A549 (cell line): ENCODE measurements around the gene SFRP4. TPM values are rescaled to one million over a fixed set of nuclear protein-coding genes. Genes with fewer than 3 reads are reported as not detected.

Experiments
- ATAC-seq, 2 experiments: fragments of 200-7000 bp in 1 of 2; fragments of >200 bp in 1 of 2; cut with Nextera tagmentation in 1 of 2; cut with Tn5 transposase in 1 of 2; 3 replicates each; pipeline versions ENCODE4 v1.8.0 to v1.9.1; 2018 to 2020; ENCODE audit warnings: mild to moderate bottlenecking in 1 of 2, moderate library complexity in 1 of 2
- CTCF ChIA-PET: fragments of 300-600 bp; sonication (Branson Sonifier 250); formaldehyde crosslinking; extraction: SDS; loops from one replicate; lab custom pipeline; 2021; ENCODE audit warnings: antibody characterized with exemption, inconsistent platforms; lab: Yijun Ruan, JAX
- POLR2A ChIA-PET: fragments of 350-600 bp; formaldehyde crosslinking; extraction: SDS; loops from one replicate; lab custom pipeline; 2021; ENCODE audit warnings: antibody characterized with exemption, inconsistent platforms; lab: Yijun Ruan, JAX
- DNase-seq, 2 experiments: peaks; one replicate each; pipeline versions ENCODE4 v3.0.0 to v3.0.0-alpha.2; 2011 to 2016; ENCODE audit warnings: low read depth in 1 of 2, low spot score in 1 of 2
- FAIRE-seq: peaks from 2 replicates; lab custom pipeline; 2011; peaks lifted over from hg19 to GRCh38; lab: Jason Lieb, UNC
- H3K27ac ChIP-seq, 2 experiments: fragments of >200 bp; sonication (Bioruptor Twin); formaldehyde crosslinking; 3 replicates each; pipeline ENCODE4 v1.5.1; 2016 to 2017
- H3K4me1 ChIP-seq: fragments of >200 bp; sonication (Bioruptor Twin); formaldehyde crosslinking; 3 replicates; pipeline ENCODE4 v1.6.1; 2016
- H3K4me2 ChIP-seq: fragments of >200 bp; sonication (Bioruptor Twin); formaldehyde crosslinking; 3 replicates; pipeline ENCODE4 v1.6.1; 2016
- H3K4me3 ChIP-seq: fragments of >200 bp; sonication (Bioruptor Twin); formaldehyde crosslinking; 3 replicates; pipeline ENCODE4 v1.5.1; 2016
- H3K9me3 ChIP-seq: fragments of >200 bp; sonication (Bioruptor Twin); formaldehyde crosslinking; 3 replicates; pipeline ENCODE4 v1.6.1; 2016
- CBX2 ChIP-seq: fragments of 200-600 bp; sonication (generic); IDR thresholded peaks from 2 replicates; pipeline ENCODE4 v1.6.1; 2016; ENCODE audit warnings: low read depth, mild to moderate bottlenecking, borderline replicate concordance
- EHMT2 ChIP-seq: fragments of 200-600 bp; sonication (generic); IDR thresholded peaks from 2 replicates; pipeline ENCODE4 v1.6.1; 2016; ENCODE audit warnings: antibody characterized with exemption, low read depth, mild to moderate bottlenecking, moderate library complexity
- ESRRA ChIP-seq: fragments of 150-350 bp; IDR thresholded peaks from 2 replicates; pipeline ENCODE4 v1.6.1; 2014; ENCODE audit warnings: mild to moderate bottlenecking, low read length, borderline replicate concordance
- FOXS1 ChIP-seq: fragments of 250-450 bp; sonication (Bioruptor Pico); IDR thresholded peaks from 2 replicates; pipeline ENCODE4 v1.5.0; 2020; ENCODE audit warnings: mild to moderate bottlenecking, moderate library complexity
- HEYL ChIP-seq: fragments of 250-450 bp; sonication (Bioruptor Pico); IDR thresholded peaks from 2 replicates; pipeline ENCODE4 v1.8.0; 2021; ENCODE audit warnings: mild to moderate bottlenecking, moderate library complexity
- HOXA7 ChIP-seq: fragments of 250-450 bp; sonication (Bioruptor Pico); IDR thresholded peaks from 2 replicates; pipeline ENCODE4 v1.5.0; 2020; ENCODE audit warnings: mild to moderate bottlenecking, moderate library complexity
- HOXB13 ChIP-seq: fragments of 250-450 bp; sonication (Bioruptor Pico); IDR thresholded peaks from 2 replicates; pipeline ENCODE4 v1.5.0; 2020; ENCODE audit warnings: low read depth, mild to moderate bottlenecking, moderate library complexity
- JUN ChIP-seq, 2 experiments: fragments of >200 bp; sonication (Bioruptor Twin); formaldehyde crosslinking; IDR thresholded peaks; 2 replicates in 1 of 2; 3 replicates in 1 of 2; pipeline ENCODE4 v1.6.1; 2016 to 2017
- MAZ ChIP-seq: fragments of 150-350 bp; IDR thresholded peaks from 2 replicates; pipeline ENCODE4 v1.6.1; 2014; ENCODE audit warnings: antibody characterized with exemption, low read depth, low read length, borderline replicate concordance
- MYC ChIP-seq: IDR thresholded peaks from 2 replicates; pipeline ENCODE4 v1.6.1; 2012; ENCODE audit warnings: mild to moderate bottlenecking, inconsistent platforms, low read length, improper control_type of control experiment, borderline replicate concordance
- NFE2L2 ChIP-seq: fragments of 150-350 bp; conservative IDR thresholded peaks from 2 replicates; pipeline ENCODE4 v1.6.1; 2014; ENCODE audit warnings: low read length
- NPAS2 ChIP-seq: fragments of 250-450 bp; sonication (Bioruptor Pico); IDR thresholded peaks from 2 replicates; pipeline ENCODE4 v1.8.0; 2022; ENCODE audit warnings: mild to moderate bottlenecking, moderate library complexity, borderline replicate concordance
- PHF8 ChIP-seq: fragments of 200-600 bp; sonication (generic); IDR thresholded peaks from 2 replicates; pipeline ENCODE4 v1.6.1; 2016; ENCODE audit warnings: low read depth, mild to moderate bottlenecking, antibody characterized with exemption, moderate library complexity, borderline replicate concordance
- POLR2A ChIP-seq: IDR thresholded peaks from 2 replicates; pipeline ENCODE4 v1.6.1; 2012; ENCODE audit warnings: mild to moderate bottlenecking, low read length
- RFX5 ChIP-seq: fragments of 450-650 bp; IDR thresholded peaks from 2 replicates; pipeline ENCODE4 v1.7.1; 2014; ENCODE audit warnings: antibody characterized with exemption, mild to moderate bottlenecking, moderate library complexity
- SMC3 ChIP-seq: fragments of >200 bp; sonication (Bioruptor Twin); formaldehyde crosslinking; IDR thresholded peaks from 3 replicates; pipeline ENCODE4 v1.6.1; 2018; ENCODE audit warnings: inconsistent platforms
- TFCP2L1 ChIP-seq: fragments of 250-450 bp; sonication (Bioruptor Pico); IDR thresholded peaks from 2 replicates; pipeline ENCODE4 v1.5.0; 2021; ENCODE audit warnings: mild to moderate bottlenecking
- ZC3H11A ChIP-seq: fragments of 450-650 bp; IDR thresholded peaks from 2 replicates; pipeline ENCODE4 v1.6.1; 2014; ENCODE audit warnings: antibody characterized with exemption, mild to moderate bottlenecking
- WGBS: methylation state at CpG from one replicate; pipeline ENCODE4 v1.1.6; 2017; ENCODE audit errors: missing lambda C conversion rate; 5-methylcytosine and 5-hydroxymethylcytosine counted together
- polyA plus RNA-seq, 4 experiments: library from polyadenylated mRNA; depleted of rRNA in 3 of 4; stranded (reverse); fragments of >200 nt; fragmentation: RNase III in 1 of 4; extraction: RNeasy Plus Mini Kit Qiagen cat#74134 plus additional on column Dnase treatment in 1 of 4; gene quantifications; 2 replicates in 3 of 4; 3 replicates in 1 of 4; pipeline ENCODE4 v1.2.3, GENCODE V29; 2011 to 2017
- TF ChIP-seq, protein P1 (sequence below): fragments of 150-350 bp; IDR thresholded peaks from 2 replicates; pipeline ENCODE4 v1.6.1; 2014; ENCODE audit warnings: low read depth, mild to moderate bottlenecking, low read length
- TF ChIP-seq, protein P2 (sequence below): fragments of >200 bp; sonication (Bioruptor Twin); formaldehyde crosslinking; IDR thresholded peaks from 3 replicates; pipeline ENCODE4 v1.6.1; 2016

Gene SFRP4
- polyA plus RNA-seq, 2 of the 4 experiments (the other 2 are of a cell fraction) = 7.4 to 11.9 TPM

DNA sequence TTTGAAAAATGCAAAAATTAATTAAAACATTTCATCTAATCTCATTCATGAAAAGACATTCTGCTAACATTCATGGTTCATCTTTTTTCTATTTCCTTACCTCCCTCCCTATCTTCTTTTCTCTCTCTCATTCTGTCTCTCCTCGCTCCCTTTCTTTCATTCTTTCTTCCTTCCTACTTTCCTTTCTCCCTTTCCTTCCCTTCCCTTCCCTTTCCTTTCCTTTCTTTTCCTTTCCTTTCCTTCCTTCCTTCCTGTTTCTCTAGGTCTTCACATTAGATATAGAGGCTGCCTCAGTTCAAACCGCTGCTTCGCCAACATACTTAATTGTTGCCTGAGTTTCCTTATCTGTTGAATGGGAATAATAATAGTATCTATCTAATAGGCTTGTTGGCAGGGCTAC, 21.9 kb downstream of the SFRP4 start:
- no peak overlapping the region for H3K4me3 ChIP-seq
- no peak overlapping the region for H3K4me2 ChIP-seq
- peaks cover 13% of the 10 kb centered on the region for H3K4me1 ChIP-seq
- no peaks in the 10 kb centered on the region for H3K9me3 ChIP-seq
- DNase-seq (no peak), ATAC-seq (no peak), FAIRE-seq (peak; percentile 23)
- 90% methylated on average over 3 of the region's 3 CpGs for WGBS
- ChIA-PET CTCF (interaction anchor here (1.3 to 1.8 kb wide), 2 partner anchors 22 to 339 kb away, joined by 3 to 6 read pairs; partner anchors contain the start of gene SFRP4), POLR2A (no interaction called here)
- TF ChIP-seq FOXS1 (CRISPR knock-in tag) (no peak), NPAS2 (CRISPR knock-in tag) (no peak), EHMT2 (no peak), JUN (IDR thresholded peaks at IDR 0.05) (no peak), CBX2 (no peak)
- no peak overlapping the region for H3K27ac ChIP-seq

DNA sequence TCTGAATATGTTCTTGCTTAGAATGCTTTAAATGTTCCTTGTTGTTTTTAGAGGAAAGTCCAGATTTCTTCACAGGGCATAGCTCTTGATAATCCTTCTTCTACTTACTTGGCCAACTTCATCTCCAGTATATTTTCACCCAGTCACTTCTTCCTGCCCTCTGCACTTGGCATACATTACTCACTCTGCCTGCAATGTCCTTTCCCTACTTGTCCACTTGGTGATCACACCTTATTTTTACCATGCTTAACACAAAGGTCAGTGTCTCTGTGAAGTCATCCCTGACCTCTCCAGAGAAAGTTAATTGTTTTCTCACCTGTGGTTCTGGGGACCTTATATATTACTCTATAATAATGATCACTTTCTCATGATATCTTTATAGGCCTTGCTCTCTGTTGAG, 23.3 kb downstream of the SFRP4 start:
- TF ChIP-seq, protein P1, sequence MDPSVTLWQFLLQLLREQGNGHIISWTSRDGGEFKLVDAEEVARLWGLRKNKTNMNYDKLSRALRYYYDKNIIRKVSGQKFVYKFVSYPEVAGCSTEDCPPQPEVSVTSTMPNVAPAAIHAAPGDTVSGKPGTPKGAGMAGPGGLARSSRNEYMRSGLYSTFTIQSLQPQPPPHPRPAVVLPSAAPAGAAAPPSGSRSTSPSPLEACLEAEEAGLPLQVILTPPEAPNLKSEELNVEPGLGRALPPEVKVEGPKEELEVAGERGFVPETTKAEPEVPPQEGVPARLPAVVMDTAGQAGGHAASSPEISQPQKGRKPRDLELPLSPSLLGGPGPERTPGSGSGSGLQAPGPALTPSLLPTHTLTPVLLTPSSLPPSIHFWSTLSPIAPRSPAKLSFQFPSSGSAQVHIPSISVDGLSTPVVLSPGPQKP = no peak
- TF ChIP-seq HOXB13 = no peak
- no peak for TF ChIP-seq MAZ
- no peak for TF ChIP-seq RFX5
- Histone ChIP-seq H3K4me2 (no peak overlapping the region), H3K27ac (no peak overlapping the region), H3K9me3 (no peaks in the 10 kb centered on the region), H3K4me1 (peaks cover 8% of the 10 kb centered on the region; the same call in 1 of the 3 replicates), H3K4me3 (no peak overlapping the region)
- ChIA-PET POLR2A (no interaction called here), CTCF (interaction anchor here (1.5 kb wide), 1 partner anchor 475 kb away, joined by 4 read pairs; no protein-coding TSS in a partner anchor)
- ATAC-seq = peak; percentile 51 to 56; a peak in 4 of 6 replicates
- no peak for FAIRE-seq
- DNase-seq = no peak

DNA sequence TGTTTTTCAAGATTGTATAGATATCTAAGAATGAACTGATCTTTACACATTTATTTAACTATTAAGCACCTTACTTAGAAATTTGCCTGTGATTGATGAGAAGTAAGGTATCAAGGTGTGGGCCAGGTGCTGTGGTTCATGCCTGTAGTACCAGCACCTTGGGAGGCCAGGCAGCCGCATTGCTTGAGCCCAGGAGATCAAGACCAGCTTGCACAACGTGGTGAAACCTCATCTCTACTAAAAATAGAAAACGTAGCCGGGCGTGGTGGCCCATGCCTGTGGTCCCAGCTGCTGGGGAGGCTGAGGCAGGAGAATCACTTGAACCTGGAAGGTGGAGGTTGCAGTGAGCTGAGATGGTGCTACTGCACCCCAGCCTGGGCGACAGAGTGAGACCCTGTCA, 34.5 kb downstream of the SFRP4 start:
- WGBS = 80% methylated on average over 6 of the region's 6 CpGs

More for the DNA sequence above, 34.5 kb downstream of the SFRP4 start:
- H3K27ac ChIP-seq = no peak overlapping the region
- H3K4me1 ChIP-seq = peaks cover 21% of the 10 kb centered on the region
- DNase-seq (no peak), ATAC-seq (no peak), FAIRE-seq (no peak)
- H3K4me2 ChIP-seq = no peak overlapping the region
- ChIA-PET CTCF (no interaction called here), POLR2A (no interaction called here)
- no peak overlapping the region for H3K4me3 ChIP-seq
- H3K9me3 ChIP-seq = no peaks in the 10 kb centered on the region
- no peak for TF ChIP-seq HEYL
- TF ChIP-seq ZC3H11A = no peak
- no peak for TF ChIP-seq EHMT2
- no peak for TF ChIP-seq JUN (IDR thresholded peaks at IDR 0.05)
- TF ChIP-seq NFE2L2 = no peak
- TF ChIP-seq TFCP2L1 (CRISPR knock-in tag) = no peak
- no peak for TF ChIP-seq SMC3
- TF ChIP-seq PHF8 = no peak
- TF ChIP-seq POLR2A = no peak
- TF ChIP-seq ESRRA = no peak
- no peak for TF ChIP-seq MYC
- TF ChIP-seq HOXA7 (CRISPR knock-in tag) = no peak
- TF ChIP-seq, protein P2, sequence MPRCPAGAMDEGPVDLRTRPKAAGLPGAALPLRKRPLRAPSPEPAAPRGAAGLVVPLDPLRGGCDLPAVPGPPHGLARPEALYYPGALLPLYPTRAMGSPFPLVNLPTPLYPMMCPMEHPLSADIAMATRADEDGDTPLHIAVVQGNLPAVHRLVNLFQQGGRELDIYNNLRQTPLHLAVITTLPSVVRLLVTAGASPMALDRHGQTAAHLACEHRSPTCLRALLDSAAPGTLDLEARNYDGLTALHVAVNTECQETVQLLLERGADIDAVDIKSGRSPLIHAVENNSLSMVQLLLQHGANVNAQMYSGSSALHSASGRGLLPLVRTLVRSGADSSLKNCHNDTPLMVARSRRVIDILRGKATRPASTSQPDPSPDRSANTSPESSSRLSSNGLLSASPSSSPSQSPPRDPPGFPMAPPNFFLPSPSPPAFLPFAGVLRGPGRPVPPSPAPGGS = no peak

Other genes with a start within 250 kb of the SFRP4 start
- 0.49 and 0.61 TPM in 2 replicates for gene GPR141, start 233.1 kb downstream of the SFRP4 start, polyA plus RNA-seq (2011; rRNA removed)
- gene GPR141, start 233.1 kb downstream of the SFRP4 start, polyA plus RNA-seq (2017; fragmentation: RNase III; extraction: RNeasy Plus Mini Kit Qiagen cat#74134 plus additional on column Dnase treatment) = 0.11 to 0.12 TPM in 2 of 3 replicates, not detected in the other
- not detected in 2 replicates for gene NME8, start 68.2 kb downstream of the SFRP4 start, polyA plus RNA-seq (2011; rRNA removed)
- not detected in 3 replicates for gene NME8, start 68.2 kb downstream of the SFRP4 start, polyA plus RNA-seq (2017; fragmentation: RNase III; extraction: RNeasy Plus Mini Kit Qiagen cat#74134 plus additional on column Dnase treatment)
- gene EPDR1, start 3.8 kb upstream of the SFRP4 start, polyA plus RNA-seq (2011; rRNA removed) = 112 TPM in 2 replicates
- 99.3 to 109 TPM (median 101 TPM) in 3 replicates for gene EPDR1, start 3.8 kb upstream of the SFRP4 start, polyA plus RNA-seq (2017; fragmentation: RNase III; extraction: RNeasy Plus Mini Kit Qiagen cat#74134 plus additional on column Dnase treatment)